Caco-2 (cell line): ENCODE measurements around the gene TMEM132D. TPM values are rescaled to one million over a fixed set of nuclear protein-coding genes. Genes with fewer than 3 reads are reported as not detected.

Source experiments
- BruUV-seq: library from RNA; stranded (reverse); fragments of 400-500 nt; replicated peaks from 2 replicates; lab custom pipeline; 2021; lab: Mats Ljungman, UMichigan
- CTCF ChIA-PET: fragments of 300-600 bp; sonication (Branson Sonifier 250); formaldehyde crosslinking; loops from one replicate; lab custom pipeline; 2022; ENCODE audit warnings: antibody characterized with exemption; lab: Charles Lee
- POLR2A ChIA-PET: fragments of 300-600 bp; sonication (Branson Sonifier 250); formaldehyde crosslinking; loops from one replicate; lab custom pipeline; 2022; ENCODE audit warnings: antibody characterized with exemption; lab: Charles Lee
- DNase-seq, 2 experiments: peaks; one replicate each; pipeline versions ENCODE4 v3.0.0 to v3.0.0-alpha.2; 2020 to 2022
- H3K27me3 ChIP-seq: replicated peaks from 2 replicates; pipeline ENCODE4 v1.6.0; 2011; ENCODE audit warnings: low read length; ENCODE audit not compliant: control insufficient read depth, insufficient read depth
- H3K36me3 ChIP-seq: 2 replicates; pipeline ENCODE4 v1.5.1; 2011; ENCODE audit warnings: low read length; ENCODE audit not compliant: control insufficient read depth, insufficient read depth
- H3K4me1 ChIP-seq: fragments of 250-450 bp; sonication (Bioruptor Pico); 2 replicates; pipeline ENCODE4 v1.5.1; 2020; ENCODE audit warnings: mild to moderate bottlenecking
- H3K4me3 ChIP-seq: 2 replicates; pipeline ENCODE4 v1.5.1; 2011; ENCODE audit warnings: low read depth, mild to moderate bottlenecking, control low read depth, low read length
- H3K9me3 ChIP-seq: fragments of 250-450 bp; sonication (Bioruptor Pico); 2 replicates; pipeline ENCODE4 v1.5.1; 2020; ENCODE audit warnings: mild to moderate bottlenecking, moderate library complexity
- H3K27ac Mint-ChIP-seq: one replicate; pipeline ENCODE4 v1.8.0; 2022; ENCODE audit warnings: mixed read lengths; ENCODE audit not compliant: unreplicated experiment
- H3K27me3 Mint-ChIP-seq: one replicate; pipeline ENCODE4 v1.8.0; 2022; ENCODE audit warnings: mixed read lengths; ENCODE audit not compliant: insufficient read depth, unreplicated experiment
- H3K36me3 Mint-ChIP-seq: one replicate; pipeline ENCODE4 v1.8.0; 2022; ENCODE audit warnings: mild to moderate bottlenecking, mixed read lengths; ENCODE audit not compliant: insufficient read depth, unreplicated experiment
- H3K4me1 Mint-ChIP-seq: one replicate; pipeline ENCODE4 v1.8.0; 2022; ENCODE audit warnings: low read depth, mixed read lengths; ENCODE audit not compliant: unreplicated experiment
- H3K4me3 Mint-ChIP-seq: one replicate; pipeline ENCODE4 v1.8.0; 2022; ENCODE audit warnings: mild to moderate bottlenecking, moderate library complexity, mixed read lengths; ENCODE audit not compliant: unreplicated experiment
- H3K9me3 Mint-ChIP-seq: one replicate; pipeline ENCODE4 v1.8.0; 2022; ENCODE audit warnings: mixed read lengths; ENCODE audit not compliant: unreplicated experiment
- intact Hi-C: fragments of 100-400 bp; cut with micrococcal nuclease; formaldehyde crosslinking; loops from one replicate; pipeline ENCODE4 v1.10.0; 2022; ENCODE audit not compliant: unreplicated experiment
- total RNA-seq: library from RNA; stranded (reverse); gene quantifications from 2 replicates; pipeline ENCODE4 v1.2.3, GENCODE V29; 2022
- TF ChIP-seq, protein P1 (sequence below), 2 experiments: fragments of 200-600 bp in 1 of 2; IDR thresholded peaks; 1 replicate in 1 of 2; 2 replicates in 1 of 2; pipeline versions ENCODE4 v1.5.1 to v1.8.0; 2011 to 2022; ENCODE audit warnings: antibody characterized with exemption in 1 of 2, control low read depth in 1 of 2, inconsistent platforms in 1 of 2, low read depth in 1 of 2, low read length in 1 of 2, mild to moderate bottlenecking in 1 of 2, moderate library complexity in 1 of 2; ENCODE audit not compliant: insufficient read depth in 1 of 2, severe bottlenecking in 1 of 2, unreplicated experiment in 1 of 2

The TMEM132D gene
- total RNA-seq, 1 experiment from 2014 or later, result not detected

DNA sequence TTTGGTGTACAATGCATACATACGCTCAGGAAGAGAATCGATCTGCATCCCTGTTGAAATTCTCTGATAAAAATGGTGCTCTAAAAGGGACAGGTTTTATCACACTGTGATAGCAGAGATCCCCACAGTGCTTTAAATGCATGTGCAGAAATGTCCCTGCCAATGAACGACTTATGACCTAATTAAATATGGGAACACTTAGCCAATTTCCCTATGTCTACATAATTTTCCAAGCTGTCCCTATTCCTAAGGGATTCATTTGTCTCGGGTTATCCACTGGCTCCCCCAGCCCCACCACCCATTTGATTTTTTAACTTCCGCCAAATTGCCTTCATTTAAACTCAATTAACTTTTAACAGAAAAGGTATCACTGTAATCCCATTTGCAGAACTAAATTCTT is 284.6 kb downstream of the TMEM132D start:
- no peak overlapping the region for H3K4me3 Mint-ChIP-seq
- H3K4me3 ChIP-seq, result no peak overlapping the region
- H3K9me3 Mint-ChIP-seq, result peaks cover 39% of the 10 kb centered on the region
- intact Hi-C loops, result no loop called here
- H3K4me1 ChIP-seq, result no peaks in the 10 kb centered on the region
- no TSS peak for BruUV-seq
- no peak for DNase-seq
- CTCF ChIA-PET, result no interaction called here
- POLR2A ChIA-PET, result no interaction called here
- H3K27ac Mint-ChIP-seq, result no peak overlapping the region
- H3K4me1 Mint-ChIP-seq, result no peaks in the 10 kb centered on the region
- H3K27me3 ChIP-seq, result no peaks in the 10 kb centered on the region
- H3K36me3 Mint-ChIP-seq, result no peaks in the 10 kb centered on the region
- no peaks in the 10 kb centered on the region for H3K27me3 Mint-ChIP-seq
- TF ChIP-seq, protein P1, sequence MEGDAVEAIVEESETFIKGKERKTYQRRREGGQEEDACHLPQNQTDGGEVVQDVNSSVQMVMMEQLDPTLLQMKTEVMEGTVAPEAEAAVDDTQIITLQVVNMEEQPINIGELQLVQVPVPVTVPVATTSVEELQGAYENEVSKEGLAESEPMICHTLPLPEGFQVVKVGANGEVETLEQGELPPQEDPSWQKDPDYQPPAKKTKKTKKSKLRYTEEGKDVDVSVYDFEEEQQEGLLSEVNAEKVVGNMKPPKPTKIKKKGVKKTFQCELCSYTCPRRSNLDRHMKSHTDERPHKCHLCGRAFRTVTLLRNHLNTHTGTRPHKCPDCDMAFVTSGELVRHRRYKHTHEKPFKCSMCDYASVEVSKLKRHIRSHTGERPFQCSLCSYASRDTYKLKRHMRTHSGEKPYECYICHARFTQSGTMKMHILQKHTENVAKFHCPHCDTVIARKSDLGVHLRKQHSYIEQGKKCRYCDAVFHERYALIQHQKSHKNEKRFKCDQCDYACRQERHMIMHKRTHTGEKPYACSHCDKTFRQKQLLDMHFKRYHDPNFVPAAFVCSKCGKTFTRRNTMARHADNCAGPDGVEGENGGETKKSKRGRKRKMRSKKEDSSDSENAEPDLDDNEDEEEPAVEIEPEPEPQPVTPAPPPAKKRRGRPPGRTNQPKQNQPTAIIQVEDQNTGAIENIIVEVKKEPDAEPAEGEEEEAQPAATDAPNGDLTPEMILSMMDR (IDR thresholded peaks at IDR 0.05; ENCODE audit: insufficient read depth in 1 of 2, low read depth in 1 of 2, low read length in 1 of 2, severe bottlenecking in 1 of 2, unreplicated experiment in 1 of 2), result no peak
- H3K36me3 ChIP-seq, result no peaks in the 10 kb centered on the region
- H3K9me3 ChIP-seq, result 0 out of 2 replicates have a peak, but pooled peaks cover 2% of the 10 kb centered on the region

DNA sequence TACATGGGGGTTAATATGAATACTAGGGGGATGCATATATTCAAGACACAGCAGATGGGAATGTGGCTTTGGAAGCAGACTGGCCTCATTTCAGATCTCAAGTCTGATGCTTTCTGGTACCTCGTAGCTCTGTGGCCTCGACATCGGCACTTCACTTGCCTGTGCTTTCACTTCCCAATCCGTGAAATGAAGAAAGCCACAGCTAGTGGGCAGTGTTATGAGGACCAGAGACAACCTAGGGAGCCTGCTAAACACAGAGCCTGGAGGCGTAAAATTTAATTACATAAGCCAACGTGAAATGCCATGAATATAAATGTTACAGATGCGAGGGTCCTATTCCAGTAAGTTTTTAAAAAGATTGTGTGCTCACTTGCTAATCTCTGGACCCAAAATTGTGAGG is 286.0 kb downstream of the TMEM132D start:
- no TSS peak for BruUV-seq
- ChIA-PET POLR2A (no interaction called here), CTCF (no interaction called here)
- Mint-ChIP-seq H3K27me3 (no peaks in the 10 kb centered on the region), H3K27ac (no peak overlapping the region), H3K4me3 (no peak overlapping the region), H3K36me3 (no peaks in the 10 kb centered on the region), H3K9me3 (peaks cover 35% of the 10 kb centered on the region), H3K4me1 (no peaks in the 10 kb centered on the region)
- TF ChIP-seq, protein P1 (IDR thresholded peaks at IDR 0.05; ENCODE audit: insufficient read depth in 1 of 2, low read depth in 1 of 2, low read length in 1 of 2, severe bottlenecking in 1 of 2, unreplicated experiment in 1 of 2), result no peak
- intact Hi-C loops, result no loop called here
- Histone ChIP-seq H3K4me1 (no peaks in the 10 kb centered on the region), H3K4me3 (no peak overlapping the region), H3K36me3 (no peaks in the 10 kb centered on the region), H3K9me3 (0 out of 2 replicates have a peak, but pooled peaks cover 2% of the 10 kb centered on the region), H3K27me3 (no peaks in the 10 kb centered on the region)
- no peak for DNase-seq

DNA sequence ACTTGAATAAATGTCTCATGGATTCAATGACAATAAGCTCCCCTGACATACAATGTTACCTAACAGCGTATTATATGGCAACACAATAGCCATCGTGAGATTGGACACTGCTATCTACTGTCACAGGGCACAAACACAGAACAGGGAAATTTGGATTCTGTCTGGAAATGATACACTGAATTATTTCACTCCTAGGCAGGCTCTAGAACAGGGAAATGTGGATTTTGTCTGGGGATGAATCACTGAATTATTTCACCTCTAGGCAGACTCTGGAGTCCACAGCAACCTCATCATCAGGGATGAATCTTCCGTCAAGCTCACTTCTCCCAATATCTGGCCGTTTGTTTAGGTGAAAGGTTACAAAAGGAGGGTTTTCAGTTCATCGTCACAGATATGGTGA is 288.8 kb downstream of the TMEM132D start:
- TF ChIP-seq, protein P1 (IDR thresholded peaks at IDR 0.05; ENCODE audit: insufficient read depth in 1 of 2, low read depth in 1 of 2, low read length in 1 of 2, severe bottlenecking in 1 of 2, unreplicated experiment in 1 of 2), result no peak
- no peaks in the 10 kb centered on the region for H3K36me3 ChIP-seq
- BruUV-seq, result no TSS peak
- no peaks in the 10 kb centered on the region for H3K9me3 ChIP-seq
- no peaks in the 10 kb centered on the region for H3K27me3 ChIP-seq
- ChIA-PET CTCF (no interaction called here), POLR2A (no interaction called here)
- H3K27ac Mint-ChIP-seq, result no peak overlapping the region
- H3K4me3 Mint-ChIP-seq, result no peak overlapping the region
- H3K4me1 ChIP-seq, result no peaks in the 10 kb centered on the region
- no peak for DNase-seq
- no peaks in the 10 kb centered on the region for H3K4me1 Mint-ChIP-seq
- no peaks in the 10 kb centered on the region for H3K27me3 Mint-ChIP-seq
- H3K4me3 ChIP-seq, result no peak overlapping the region
- intact Hi-C loops, result no loop called here
- peaks cover 12% of the 10 kb centered on the region for H3K9me3 Mint-ChIP-seq
- H3K36me3 Mint-ChIP-seq, result no peaks in the 10 kb centered on the region
